GM21717 (cell line): ENCODE results near the gene IKZF2.

Source experiments
- ATAC-seq: cut with Tn5 transposase; IDR thresholded peaks from one replicate; pipeline ENCODE4 v1.9.1; 2021; ENCODE audit warnings: mild to moderate bottlenecking, moderate library complexity; ENCODE audit not compliant: unreplicated experiment

IKZF2 gene

DNA sequence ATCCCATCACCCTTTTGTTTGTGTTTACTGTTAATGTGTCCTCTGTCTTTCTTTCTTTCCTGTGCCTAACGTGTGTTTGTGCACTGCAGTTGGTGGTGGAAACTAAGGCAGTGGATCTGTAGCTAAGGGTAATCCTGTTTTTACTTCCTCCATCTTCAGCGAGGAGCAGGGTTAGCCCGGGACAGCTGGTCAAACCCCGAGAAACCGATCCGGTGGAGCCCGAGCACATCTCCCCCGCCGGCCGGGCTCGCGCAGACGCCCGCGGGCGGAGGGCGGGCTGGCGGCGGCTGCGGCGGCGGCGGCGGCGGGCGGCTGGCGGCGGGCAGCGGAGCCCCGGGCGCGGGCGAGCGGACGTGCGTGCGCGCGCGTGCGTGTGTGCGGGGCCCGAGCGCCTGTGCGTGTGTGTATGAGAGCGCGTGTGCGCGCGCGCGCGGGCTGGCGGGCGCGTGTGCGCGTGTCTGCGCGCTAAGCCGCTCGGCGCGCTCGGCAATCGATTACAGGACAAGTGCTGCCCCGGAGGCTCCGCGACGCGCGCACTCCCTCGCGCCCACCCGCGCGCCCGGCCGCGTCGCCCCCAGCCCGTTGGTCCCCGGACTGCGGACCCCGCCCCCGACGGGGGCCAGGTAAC is at the start of gene IKZF2:
TSS of gene IKZF2 (minus strand) at position 176 of the 628 bp plus-strand sequence. CDS start 2,983 bp downstream, outside the sequence.
- peak; percentile 70 for ATAC-seq

DNA sequence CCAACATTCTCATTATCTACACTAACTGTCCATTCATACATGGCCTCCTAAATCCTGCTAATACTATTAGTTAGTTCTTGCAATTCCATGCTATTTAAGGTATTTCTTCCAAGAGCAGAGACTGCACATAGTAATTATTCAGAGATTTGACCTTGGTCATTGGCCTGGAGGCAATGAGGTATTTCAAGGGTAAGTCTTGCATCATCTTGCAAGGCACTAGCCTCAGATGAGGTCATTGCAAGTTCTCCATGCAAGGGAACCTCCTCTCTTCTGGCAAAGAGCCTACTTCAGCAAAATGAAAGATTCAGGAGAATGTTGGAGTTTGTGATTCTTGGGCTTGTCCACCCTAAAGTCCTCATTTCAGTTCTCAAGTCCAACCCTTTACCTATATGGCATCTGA is 48.5 kb upstream of the IKZF2 start:
- no peak for ATAC-seq

DNA sequence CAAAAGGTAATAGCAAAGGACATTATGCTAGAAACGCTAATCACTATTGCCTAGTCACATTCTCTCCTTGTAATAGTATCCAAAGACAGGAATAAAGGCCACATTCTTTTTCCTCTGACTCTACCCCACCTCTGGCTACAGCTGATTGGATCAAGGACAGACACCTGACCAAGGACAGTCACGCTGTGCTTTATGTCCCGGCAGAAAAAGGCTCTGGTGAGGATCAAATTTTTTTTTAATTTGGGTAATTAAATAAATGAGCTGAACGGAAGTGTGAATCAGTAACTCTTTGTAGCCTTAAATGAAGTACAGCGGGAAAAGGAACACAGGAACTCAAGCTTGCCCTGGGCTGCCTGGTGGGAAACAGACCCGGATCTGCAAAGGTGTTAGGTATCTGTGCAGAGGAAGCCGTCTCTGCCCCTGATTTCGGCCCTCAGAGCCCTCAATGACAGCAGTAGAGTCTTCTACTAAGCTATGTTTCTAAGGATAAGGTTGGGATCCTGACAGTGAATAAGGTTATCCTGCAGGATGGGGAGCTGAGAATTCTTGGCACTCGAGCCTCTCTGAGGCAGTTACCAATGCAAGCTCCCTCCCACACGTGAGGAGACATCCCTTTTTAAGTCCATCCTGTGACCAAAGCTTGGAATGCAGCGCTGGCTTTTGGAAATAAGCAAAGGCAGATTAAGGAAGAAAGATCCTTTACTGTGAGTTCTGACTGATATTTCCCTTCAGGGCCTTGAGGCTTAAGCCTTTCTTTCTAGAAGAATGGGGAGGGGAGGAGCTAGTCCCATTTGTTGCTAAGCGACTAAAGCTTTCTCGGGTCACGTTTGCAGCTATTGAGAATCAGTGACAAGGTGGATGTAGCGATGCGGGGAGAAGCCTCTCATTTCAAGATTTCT is 37.8 kb upstream of the IKZF2 start:
- no peak for ATAC-seq

DNA sequence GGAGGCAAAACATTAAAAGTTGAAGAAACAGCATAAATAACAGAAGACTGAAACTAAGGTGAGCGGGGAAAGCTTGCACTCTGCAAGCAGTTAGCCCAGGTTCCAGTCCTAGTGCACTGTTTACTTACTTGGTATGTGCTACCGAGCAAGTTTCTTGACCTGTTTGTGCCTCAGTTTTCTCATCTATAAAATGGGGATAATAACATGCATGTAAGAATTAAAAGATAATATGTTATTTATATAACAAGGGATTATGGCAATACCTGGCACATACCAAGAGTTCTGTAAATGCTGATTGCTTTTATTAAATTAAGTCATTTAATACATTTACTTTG is 37.1 kb upstream of the IKZF2 start:
- no peak for ATAC-seq

DNA sequence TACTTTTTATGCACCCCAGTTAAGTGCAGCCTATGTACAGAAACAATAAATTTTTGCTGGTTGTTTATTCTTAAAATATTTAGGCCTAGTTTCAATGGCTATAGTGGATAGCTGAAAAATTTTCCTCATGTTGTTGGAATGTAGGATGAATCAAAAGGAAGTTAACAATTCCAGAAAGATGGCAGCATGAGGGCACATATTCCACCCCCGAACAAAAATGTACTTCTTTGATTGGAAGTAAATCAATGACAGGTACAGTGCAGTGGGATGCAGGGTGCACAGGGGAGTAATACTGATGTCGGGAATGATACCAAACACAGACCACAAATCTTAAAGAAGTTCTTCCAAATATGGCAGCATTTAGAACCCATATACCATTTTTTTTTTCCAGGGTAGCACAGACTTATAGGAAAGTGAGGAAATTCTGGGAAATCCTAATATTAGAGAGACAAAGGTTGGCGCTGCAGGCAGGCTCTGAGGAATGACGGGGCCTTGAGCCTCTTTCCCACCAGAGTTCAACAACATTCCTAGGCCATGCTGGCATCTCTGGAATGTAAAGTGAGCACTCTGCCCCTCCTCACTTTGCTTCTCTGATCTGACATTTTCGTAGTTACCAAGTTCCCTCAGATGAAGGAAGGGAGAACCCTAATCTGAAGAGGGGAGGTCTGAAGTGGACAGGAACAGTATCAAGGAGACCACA is 36.6 kb upstream of the IKZF2 start:
- no peak for ATAC-seq

DNA sequence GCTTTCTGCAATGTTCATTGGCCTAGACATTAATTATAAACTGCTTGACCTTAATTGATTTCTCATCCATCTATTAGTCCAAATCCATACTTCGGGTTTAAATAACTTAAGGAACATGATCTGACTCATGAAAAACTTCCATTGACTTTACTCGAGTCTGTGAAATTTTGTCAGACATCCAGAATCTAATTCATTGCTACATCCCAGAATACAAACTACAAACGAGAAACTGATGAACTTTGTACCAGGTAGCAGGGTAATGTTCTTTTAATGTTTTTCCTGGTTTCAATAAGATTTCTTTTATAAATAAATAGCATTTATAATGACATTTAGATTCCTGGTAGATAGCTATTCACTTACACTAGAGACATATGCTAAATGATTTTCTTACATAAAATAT is 36.0 kb upstream of the IKZF2 start:
- no peak for ATAC-seq

DNA sequence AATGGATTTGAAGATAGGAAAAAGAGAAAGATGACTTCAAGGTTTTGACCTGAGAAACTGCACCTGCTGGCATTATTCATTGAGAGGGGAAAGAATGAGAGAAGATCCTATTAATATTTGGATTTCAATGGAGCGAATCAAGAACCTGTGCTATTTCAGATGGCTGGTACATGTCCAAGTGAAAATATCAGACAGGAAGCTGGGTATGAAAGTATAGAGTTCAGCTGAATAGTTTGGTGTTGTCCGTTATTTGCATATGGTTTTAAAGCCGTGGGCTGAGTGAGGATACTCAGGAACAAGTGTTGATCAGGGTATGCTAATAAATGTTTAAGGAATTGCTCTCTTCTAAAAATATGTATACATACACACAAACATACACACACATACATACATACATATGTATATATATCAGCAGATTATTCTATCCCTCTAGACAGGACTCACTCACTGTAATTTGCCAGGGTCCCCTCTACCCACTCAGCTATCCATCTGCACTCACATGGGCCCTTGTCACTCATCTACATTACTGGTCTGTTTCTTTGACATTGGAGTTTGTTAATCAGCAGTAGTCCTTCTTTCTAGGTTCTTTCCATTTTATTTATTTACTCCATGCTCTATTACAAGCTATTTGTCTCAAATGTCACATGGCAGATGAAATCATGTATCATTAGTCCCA is 33.9 kb upstream of the IKZF2 start:
- peak; percentile 97 for ATAC-seq

DNA sequence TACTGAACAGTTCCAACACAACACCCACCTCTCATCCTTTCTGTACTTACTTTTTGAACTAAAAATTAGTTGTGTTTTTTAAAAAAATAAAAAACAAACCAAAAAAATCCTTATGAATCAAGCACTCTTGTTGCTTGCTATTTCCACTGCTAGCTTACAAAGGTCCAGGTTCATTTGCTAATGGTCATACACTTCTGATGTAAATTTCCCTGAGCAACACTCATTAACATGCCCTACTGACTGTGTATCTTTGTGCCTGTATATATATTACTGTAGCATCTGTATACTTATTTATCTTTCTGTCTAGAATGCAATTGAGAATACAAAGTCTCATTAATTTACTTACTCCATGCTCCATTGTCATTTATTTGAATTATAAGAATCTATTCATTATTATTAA is 30.3 kb upstream of the IKZF2 start:
- no peak for ATAC-seq

DNA sequence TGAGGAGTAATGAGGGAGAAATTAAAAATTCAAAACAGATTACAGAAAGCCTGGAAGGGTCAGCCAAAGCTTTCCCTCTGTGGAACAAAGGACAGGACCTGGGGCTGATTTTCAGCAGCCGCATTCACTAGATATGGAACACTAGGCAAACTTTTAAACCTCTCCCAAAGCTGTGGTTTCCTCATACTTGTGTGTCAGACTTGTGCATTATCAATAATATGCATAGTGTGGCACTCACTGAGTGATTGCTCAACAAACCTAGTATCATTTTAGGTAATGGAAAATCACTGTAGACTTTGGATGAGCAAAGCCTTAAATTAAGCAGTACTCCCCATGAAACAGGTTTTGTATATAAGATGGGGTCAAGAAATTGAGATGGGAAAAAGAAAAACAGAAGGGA is 26.3 kb upstream of the IKZF2 start:
- no peak for ATAC-seq

DNA sequence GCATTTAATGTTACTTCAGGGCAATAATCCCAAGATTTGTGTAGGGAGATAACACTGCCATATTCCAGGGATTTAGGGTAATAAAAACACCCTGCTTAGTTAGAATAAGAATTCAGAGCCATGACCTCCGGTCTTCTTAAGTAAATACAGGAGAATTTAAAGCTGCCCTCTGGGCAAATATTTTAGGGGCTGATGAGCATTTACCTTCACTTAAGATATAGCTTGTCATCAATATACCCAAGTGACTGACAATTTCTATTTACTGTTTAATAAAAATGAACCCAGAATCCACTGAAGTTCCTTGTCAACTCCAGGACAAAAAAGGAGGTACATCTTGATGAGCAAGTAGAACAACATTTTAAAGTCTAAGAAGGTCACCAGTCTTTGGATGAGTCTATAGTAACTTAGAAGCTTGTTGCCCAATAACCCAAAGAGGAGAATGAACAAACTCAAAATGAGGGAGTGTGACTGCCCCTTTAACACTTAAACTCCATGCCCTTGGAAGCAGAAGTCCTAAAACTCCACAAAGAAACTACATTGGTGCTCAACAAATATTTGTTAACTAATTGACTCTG is 24.3 kb upstream of the IKZF2 start:
- no peak for ATAC-seq

DNA sequence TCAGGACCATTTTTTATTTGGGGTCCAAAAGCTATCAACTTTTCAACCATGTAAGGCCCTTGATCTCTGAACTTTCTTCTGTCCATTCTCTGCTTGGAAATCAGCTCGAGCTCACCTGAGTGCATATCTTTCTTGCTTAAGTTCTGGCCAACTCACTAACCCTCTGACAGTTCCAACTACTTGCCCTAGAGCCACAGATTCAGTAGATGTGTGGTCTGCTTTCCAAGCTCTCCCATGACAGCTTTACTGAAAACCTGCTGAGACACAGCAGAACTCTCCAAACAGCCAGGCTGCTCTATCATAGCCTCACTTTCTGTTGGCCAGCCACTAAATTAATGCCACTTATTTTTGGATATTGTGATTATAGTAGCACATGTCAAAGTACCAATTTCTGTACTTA is 21.2 kb upstream of the IKZF2 start:
- ATAC-seq, result no peak

DNA sequence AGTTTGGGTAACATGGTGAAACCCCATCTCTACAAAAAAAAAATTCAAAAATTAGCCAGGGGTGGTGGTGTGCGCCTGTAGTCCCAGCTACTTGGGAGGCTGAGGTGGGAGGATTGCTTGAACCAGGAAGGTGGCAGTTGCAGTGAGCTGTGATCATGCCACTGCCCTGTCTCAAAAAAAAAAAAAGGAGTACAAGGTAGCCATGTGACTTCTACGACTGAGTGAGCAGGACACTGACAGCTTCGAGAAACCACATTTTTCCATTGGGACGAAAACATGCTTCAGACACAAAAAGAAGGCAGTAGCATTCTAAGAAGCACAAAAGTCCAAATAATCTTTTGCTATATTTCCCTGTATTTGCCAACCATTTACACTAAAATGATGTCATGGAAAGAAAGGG is 19.7 kb upstream of the IKZF2 start:
- ATAC-seq, result no peak

DNA sequence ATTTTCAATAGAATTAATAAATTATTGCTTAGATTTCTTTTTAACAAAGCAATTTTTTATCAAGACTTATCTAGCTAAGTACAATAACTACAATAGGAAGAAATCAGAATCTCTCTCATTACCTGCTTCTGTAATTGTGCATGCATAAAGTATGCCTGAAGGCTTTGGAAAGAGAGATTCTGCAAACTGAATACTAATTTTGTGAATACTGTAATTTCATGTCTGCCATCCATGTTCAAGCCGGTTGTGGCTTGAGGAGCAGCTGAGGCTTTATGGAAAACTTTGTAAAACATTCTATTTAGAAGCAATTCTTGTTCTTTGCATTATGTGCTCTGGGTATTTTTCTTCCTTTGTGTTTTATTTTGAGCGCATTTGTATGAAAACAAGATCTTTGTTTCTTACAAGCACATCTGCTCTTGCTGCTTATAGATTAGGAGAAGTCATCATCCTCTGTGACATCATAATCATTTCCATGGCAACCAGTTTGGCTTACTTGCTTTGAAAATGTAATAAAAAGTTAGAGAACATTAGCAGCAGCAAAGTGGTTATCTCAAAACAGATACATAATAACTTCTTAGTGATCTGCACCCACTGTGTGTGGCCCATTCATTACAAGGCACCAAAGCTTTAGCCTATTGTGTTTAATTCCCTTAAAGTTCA is 16.0 kb upstream of the IKZF2 start:
- no peak for ATAC-seq

DNA sequence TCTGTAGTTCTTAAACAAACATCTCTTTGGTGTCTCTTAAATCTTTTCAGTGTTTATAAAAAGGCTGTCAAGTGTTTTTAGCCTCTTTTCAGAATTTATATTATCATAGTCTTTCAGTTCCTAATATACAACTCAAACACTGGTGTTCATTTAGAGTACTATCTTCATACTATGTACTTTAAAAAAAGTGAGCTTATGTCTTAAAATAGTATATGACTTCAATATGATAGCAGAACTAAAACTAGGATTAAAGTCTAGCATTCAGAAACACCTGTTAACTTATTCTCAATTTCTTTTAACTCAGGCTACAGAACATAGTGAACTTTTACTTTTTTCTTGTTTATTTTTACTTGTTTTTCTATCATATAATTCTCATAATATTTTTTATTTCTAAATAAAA is 14.7 kb upstream of the IKZF2 start:
- peak; percentile 99 for ATAC-seq

DNA sequence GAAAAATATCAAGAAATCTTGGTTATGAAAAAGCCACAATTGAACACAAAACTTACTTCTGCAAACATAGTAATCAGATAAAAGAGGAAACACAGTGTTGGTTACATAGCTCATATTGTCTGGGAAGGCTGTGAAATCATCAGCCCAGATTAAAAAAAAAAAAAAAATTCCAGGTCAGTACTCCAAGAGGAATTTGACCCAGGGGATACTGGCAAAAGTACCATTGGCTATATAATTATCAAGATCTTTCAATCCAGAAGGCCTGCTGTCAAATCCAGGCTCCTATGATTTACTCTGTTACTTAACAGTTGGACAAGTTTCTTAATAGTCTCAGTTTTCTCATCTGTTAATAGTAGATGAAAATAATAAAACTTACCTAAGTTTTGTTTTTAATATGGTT is 12.9 kb upstream of the IKZF2 start:
- no peak for ATAC-seq

DNA sequence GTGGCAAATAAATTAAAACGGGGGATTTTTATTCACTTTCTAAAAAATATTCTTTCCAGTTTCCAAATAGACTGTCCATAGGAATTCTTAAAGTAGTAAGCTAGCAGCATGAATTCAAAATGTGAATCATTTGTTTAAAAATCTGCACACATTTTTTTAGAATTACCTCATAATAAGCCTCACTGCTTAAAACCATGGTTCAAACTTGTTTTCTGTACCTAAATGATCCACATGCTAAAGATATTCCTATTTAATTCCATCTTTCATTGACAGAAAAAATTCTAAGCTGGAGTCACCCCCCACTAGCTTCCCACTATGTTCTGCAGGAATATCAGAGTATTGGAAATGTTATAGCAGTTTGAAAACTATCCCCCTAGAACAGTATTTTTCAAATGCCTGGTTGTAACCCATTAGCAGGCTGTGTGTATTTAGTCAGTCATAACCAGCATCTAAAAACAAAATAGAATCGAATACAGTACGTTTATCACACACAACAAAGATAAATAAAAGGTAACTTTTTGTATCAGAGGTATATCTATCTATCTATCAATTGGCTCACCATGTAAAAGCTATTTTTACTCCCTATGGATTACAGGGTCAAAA is 11.2 kb upstream of the IKZF2 start:
- no peak for ATAC-seq

DNA sequence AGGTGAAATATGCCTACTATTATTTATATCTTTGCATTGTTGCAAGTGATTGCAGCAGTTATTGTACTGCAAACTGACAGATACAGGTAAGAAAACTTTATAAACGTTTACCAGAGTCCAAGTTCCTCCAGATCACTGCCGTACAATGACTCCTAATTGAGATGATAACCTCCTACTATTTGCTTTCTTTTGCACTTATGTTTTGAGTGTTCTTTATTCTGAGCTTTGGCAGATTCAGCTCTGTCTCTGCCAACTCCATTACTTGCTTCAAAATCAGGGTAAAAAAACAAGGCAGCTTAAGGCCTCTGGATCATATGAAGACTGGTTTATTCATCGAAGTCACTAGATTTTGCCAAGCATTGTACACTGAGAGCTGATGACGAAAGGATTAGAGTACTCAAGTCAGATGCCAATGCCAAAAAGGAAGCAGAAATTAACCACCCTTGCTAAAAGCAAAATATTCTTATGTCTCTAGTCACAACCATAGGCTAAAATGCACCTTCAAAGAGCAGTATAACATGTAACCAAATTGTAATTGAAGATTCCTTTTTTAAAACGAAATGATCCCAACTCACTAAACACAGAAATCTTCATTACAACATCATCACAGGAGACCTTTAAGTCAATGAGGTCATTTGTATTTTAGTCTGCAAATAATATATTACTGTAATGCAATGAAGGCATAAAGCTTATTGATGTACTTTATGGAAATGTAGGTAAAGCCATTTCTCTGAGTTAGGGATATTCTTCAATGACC is 10.5 kb upstream of the IKZF2 start:
- no peak for ATAC-seq

DNA sequence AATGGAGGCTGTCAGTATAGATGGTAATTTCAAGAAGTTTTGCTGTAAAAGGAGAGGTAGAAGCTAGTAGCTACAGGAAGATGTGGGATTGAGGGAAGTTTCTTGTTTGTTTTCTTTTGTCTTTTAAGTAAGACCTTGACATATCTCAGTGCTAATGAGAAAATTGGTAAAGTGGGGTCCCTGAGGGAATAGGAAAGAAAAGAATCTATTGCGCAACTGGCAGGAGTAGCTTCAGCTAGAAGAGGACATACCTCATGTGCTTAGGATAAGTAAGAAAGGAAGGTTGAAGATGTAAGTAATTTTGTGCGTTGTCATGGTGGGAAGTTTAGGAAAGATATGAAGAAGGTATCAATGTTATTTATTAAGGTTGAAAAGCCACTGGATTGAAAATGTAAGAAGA is 8.4 kb upstream of the IKZF2 start:
- no peak for ATAC-seq

DNA sequence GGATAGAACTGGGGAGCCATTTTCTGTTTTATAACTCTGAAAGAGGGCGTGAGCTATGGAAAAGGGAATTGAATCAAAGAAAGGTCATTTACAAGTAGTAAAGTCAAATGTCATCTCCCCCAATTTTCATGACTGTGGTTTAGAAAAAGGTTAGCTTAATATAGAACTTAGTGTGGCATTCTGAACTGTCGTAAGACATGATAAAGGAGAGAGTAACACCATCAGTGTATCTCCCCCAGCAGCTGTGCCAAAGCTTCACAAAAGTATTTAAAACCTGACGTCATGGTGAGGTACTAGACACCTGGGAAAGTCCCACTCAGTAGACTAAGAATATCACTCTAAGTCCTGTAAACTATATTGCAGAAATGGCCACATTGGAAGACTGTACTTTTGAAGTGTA is 5.8 kb upstream of the IKZF2 start:
- ATAC-seq, result peak; percentile 84
